ENCODE data around the gene LIME1.

DNA sequence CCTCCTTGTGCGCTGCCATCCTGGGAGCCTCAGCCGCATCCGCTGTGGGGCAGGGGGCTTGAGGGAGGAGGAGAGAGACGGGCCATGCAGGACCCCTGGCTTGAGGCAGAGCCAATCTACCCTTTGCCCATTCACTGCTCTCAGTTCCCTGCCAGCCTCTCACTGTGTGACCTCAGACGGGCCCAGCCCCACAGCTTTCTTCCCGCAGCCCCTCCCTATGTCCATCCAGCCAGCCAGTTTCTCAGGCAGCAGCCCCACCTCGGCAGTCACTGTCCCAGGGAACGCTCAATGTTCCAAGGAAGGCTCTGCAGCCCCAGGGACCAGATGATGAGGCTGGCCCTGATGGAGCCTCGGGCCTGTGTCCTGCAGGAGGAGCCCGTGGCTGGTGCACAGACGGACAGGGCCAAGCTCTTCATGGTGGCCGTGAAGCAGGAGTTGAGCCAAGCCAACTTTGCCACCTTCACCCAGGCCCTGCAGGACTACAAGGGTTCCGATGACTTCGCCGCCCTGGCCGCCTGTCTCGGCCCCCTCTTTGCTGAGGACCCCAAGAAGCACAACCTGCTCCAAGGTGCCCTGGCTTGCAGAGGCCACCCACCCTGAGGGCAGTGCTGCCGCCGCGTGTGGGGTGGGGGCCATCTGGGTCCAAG, 43.9 kb upstream of the LIME1 start:
- TF ChIP-seq, protein P1, sequence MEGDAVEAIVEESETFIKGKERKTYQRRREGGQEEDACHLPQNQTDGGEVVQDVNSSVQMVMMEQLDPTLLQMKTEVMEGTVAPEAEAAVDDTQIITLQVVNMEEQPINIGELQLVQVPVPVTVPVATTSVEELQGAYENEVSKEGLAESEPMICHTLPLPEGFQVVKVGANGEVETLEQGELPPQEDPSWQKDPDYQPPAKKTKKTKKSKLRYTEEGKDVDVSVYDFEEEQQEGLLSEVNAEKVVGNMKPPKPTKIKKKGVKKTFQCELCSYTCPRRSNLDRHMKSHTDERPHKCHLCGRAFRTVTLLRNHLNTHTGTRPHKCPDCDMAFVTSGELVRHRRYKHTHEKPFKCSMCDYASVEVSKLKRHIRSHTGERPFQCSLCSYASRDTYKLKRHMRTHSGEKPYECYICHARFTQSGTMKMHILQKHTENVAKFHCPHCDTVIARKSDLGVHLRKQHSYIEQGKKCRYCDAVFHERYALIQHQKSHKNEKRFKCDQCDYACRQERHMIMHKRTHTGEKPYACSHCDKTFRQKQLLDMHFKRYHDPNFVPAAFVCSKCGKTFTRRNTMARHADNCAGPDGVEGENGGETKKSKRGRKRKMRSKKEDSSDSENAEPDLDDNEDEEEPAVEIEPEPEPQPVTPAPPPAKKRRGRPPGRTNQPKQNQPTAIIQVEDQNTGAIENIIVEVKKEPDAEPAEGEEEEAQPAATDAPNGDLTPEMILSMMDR (IDR thresholded peaks at IDR 0.05 in 2 of 3, conservative IDR thresholded peaks at IDR 0.05 in 1 of 3; ENCODE audit: borderline replicate concordance in 1 of 3, insufficient read depth in 1 of 3, low read depth in 2 of 3, low read length in 2 of 3), result no peak
- TF ChIP-seq POLR2A (IDR thresholded peaks at IDR 0.05; ENCODE audit: borderline replicate concordance, extremely low read depth, insufficient read depth, insufficient read length), result no peak
- TF ChIP-seq SRF (IDR thresholded peaks at IDR 0.05; ENCODE audit: low read depth), result no peak
- no peak for TF ChIP-seq EZH2 (IDR thresholded peaks at IDR 0.05)
- TF ChIP-seq POLR2AphosphoS5 (IDR thresholded peaks at IDR 0.05; ENCODE audit: low read depth, low read length), result no peak
- no peak for TF ChIP-seq YY1 (IDR thresholded peaks at IDR 0.05; ENCODE audit: extremely low read depth, insufficient replicate concordance, low read depth, low read length)
- no peak for TF ChIP-seq EZH2phosphoT487 (IDR thresholded peaks at IDR 0.05; ENCODE audit: borderline replicate concordance)
- TF ChIP-seq RAD21 (IDR thresholded peaks at IDR 0.05; ENCODE audit: low read depth), result no peak
- TF ChIP-seq FOSL1 (IDR thresholded peaks at IDR 0.05; ENCODE audit: low read depth), result no peak
- TF ChIP-seq ZFX (IDR thresholded peaks at IDR 0.05), result no peak
